GM23338 (cell line): Measurements from ENCODE around the gene HGF.

ENCODE experiments used
- CREB1 ChIP-seq: fragments of 250-450 bp; sonication (Bioruptor Pico); IDR thresholded peaks from 2 replicates; pipeline ENCODE4 v1.5.0; 2020; ENCODE audit warnings: low read depth, mild to moderate bottlenecking, moderate library complexity
- CTCF ChIP-seq, 2 experiments: fragments of 200-600 bp in 1 of 2; sonication (generic) in 1 of 2; conservative IDR thresholded peaks; 2 replicates each; pipeline versions ENCODE4 v1.5.1 to v1.6.1; 2016 to 2017; ENCODE audit warnings: antibody characterized with exemption in 2 of 2, low read depth in 2 of 2, mild to moderate bottlenecking in 2 of 2, moderate library complexity in 1 of 2
- EZH2 ChIP-seq: fragments of 200-600 bp; sonication (generic); IDR thresholded peaks from one replicate; pipeline ENCODE4 v1.8.0; 2017; ENCODE audit warnings: antibody characterized with exemption, mild to moderate bottlenecking, low read depth; ENCODE audit not compliant: unreplicated experiment
- EZH2phosphoT487 ChIP-seq: fragments of 200-600 bp; sonication (generic); IDR thresholded peaks from one replicate; pipeline ENCODE4 v1.8.1; 2018; ENCODE audit warnings: antibody characterized with exemption; ENCODE audit not compliant: unreplicated experiment
- POLR2AphosphoS5 ChIP-seq: IDR thresholded peaks from 2 replicates; pipeline ENCODE4 v1.6.1; 2016; ENCODE audit warnings: antibody characterized with exemption, low read depth
- REST ChIP-seq: IDR thresholded peaks from one replicate; pipeline ENCODE4 v1.6.1; 2018; ENCODE audit warnings: antibody characterized with exemption; ENCODE audit not compliant: unreplicated experiment
- ZNF462 ChIP-seq: fragments of 250-450 bp; sonication (Bioruptor Pico); IDR thresholded peaks from 2 replicates; pipeline ENCODE4 v1.5.0; 2020; ENCODE audit warnings: mild to moderate bottlenecking, moderate library complexity

DNA sequence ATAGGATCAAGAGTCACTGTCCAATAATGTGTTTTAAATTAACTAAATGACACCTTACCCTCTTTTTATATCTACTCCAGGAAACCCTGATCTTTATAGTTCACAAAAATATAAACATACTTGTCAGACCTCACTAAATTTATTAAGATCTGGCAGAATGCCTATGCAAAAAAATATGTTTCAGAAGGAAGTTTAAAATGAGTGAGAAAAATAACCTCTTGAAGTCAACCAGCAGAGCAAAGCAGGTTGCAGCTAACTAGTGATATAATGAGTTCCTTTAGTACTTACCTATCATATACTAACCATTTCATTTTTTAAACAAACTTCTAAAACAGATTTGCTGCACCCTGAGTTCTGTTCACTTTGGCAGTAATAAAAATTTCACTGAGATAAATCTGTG, 14.0 kb upstream of the HGF start:
- TF ChIP-seq CTCF (conservative IDR thresholded peaks at IDR 0.05; ENCODE audit: low read depth in 2 of 2) (no peak), POLR2AphosphoS5 (no peak), REST (no peak), EZH2 (no peak), ZNF462 (CRISPR knock-in tag) (no peak), EZH2phosphoT487 (no peak), CREB1 (CRISPR knock-in tag) (no peak)
